Measurements from ENCODE around the gene SELENOT. TPM values are rescaled to one million over a fixed set of nuclear protein-coding genes. Genes with fewer than 3 reads are reported as not detected.
"Not testable (repeated sequence)": the region's sequence is repeated elsewhere in the genome, so short reads cannot be mapped to it uniquely, and the experiment has no call there.

The SELENOT gene, protein sequence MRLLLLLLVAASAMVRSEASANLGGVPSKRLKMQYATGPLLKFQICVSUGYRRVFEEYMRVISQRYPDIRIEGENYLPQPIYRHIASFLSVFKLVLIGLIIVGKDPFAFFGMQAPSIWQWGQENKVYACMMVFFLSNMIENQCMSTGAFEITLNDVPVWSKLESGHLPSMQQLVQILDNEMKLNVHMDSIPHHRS
- total RNA-seq (2014; rRNA removed; shearing (Covaris generic)), result 165 and 187 TPM in 2 replicates

- DNase-seq (ENCODE audit: low spot score), result peak; percentile 96
Measured at GRCh38 chr3:150603153-150603979, at the start of gene SELENOT. SELENOT (plus strand) TSS chr3:150603321; CDS start chr3:150603363, 42 bp downstream.

DNA sequence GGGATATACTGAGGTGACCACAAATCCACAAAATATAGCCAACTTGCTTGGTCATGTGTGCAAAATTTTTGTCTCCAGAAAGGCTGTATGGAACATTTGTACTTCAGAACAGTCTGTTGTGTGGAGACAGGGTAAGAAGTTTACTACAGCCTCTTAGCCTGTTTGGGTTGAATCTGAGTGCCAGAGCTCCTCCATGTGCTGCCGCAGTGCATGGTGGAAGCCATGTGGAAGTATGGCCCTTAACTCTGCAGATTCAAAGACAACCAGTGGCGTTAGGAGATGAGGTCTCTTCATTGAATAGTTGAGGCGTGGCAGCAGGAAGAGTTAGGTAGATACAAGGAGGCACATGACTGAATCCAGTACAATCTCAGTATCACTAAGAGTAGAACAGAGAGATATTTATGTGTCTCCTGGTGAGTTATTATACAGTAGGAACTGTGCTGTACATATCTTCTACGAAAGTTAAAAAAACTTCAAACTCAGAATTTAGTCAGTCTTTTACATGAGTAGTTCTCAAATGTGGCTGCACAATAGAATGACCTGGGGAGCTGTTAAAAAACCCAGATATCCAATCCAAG is 47.2 kb upstream of the SELENOT start:
- DNase-seq (ENCODE audit: low spot score), result no peak

GRCh38 chr3:150556792-150557191 is 46.3 kb upstream of the SELENOT start:
- no peak for DNase-seq (ENCODE audit: low spot score)

DNA sequence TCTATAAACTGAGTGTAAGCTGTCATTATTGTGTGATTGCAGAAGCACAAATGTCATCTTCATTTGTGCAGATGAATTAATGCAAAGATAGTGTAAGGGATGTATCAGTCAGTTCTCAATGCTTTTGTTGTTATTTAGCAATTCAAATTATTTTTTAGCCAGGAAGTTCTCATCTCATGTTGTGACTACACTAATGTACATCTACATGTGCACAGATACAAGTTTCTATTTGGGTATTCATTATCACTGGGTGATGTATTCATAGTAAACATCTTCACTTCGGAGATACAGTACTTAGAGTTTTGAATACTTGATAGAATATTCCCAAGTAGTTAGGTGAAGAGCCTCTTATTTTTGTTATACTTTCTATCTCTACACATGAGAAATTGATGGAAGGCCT is 45.4 kb upstream of the SELENOT start:
- DNase-seq (ENCODE audit: low spot score), result no peak

DNA sequence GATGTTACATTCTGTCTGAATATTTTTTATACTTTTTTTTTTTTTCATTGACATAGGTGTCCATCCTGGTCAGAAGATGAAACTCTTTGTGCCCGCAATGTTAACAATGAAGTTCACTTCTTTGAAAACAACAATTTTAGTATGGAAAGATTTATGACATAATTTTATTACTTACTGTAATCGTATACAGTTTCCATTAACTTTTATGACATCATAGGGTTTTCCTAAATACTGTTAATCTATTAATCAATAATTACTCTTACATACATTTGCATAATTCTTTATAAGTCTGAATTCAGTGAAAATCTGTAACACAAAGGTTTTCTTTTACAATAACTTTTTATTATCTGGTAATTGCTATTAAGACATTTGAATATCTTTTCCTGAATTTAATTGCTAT is 38.9 kb upstream of the SELENOT start:
- DNase-seq (ENCODE audit: low spot score), result no peak

DNA sequence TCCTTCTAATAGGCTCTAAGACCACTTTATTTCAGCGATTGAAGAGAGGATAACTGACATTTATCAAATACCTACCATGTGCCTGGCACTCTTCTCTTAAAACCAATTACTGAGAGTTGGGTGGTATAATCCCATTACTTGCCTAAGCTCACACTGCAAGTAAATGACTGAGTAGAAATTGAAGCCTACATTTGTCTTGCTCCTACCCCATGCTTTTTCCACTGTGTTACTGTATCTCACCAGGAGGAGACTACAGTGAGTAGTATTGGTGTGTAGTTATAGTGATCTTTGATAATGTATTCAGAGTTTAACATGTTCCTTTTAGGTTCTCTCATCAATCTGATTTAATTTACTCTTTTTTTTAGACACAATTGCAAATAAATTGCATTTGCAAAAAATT is 35.8 kb upstream of the SELENOT start:
- DNase-seq (ENCODE audit: low spot score), result no peak

DNA sequence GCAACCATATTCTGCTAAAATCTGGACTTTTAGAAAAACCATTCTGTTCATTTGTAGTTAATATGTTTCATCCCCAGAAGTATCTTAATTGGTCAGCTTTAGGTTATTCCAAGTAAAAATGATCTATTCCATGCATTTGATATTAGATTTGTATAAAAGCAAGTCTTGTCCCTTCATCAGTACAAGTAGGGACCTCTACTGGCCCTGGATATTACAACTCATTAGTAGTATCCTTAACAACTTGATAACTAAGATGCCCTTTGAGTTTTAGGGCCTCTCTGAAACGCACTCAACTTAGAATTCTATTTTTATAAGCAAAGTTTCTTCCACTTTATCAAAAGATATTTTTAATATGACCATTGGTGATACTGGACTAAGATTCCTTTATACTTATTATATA is 25.3 kb upstream of the SELENOT start:
- peak; percentile 26 for DNase-seq (ENCODE audit: low spot score)

- DNase-seq (ENCODE audit: low spot score), result no peak
Measured at GRCh38 chr3:150581174-150581573, 21.9 kb upstream of the SELENOT start.

GRCh38 chr3:150582620-150583019 is 20.5 kb upstream of the SELENOT start:
- no peak for DNase-seq (ENCODE audit: low spot score)

DNA sequence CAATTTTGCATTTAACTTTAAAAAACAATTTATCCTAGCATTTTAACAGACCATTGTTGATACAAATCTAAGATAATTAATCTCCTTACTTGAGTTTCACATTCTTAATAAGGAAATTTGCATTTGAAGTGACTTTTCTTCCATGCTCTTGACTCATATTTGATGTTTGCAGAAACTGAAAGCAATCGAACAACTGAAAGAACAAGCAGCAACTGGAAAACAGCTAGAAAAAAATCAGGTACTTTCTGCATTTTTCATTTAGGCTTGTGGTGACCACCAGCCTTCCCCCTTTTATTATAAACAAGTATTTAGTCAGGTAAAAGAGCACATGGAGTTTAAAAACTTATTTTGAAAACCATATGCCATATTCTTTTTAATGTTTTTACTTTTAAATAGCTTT is 20.1 kb upstream of the SELENOT start:
- DNase-seq (ENCODE audit: low spot score), result no peak

GRCh38 chr3:150588027-150588830 is 14.9 kb upstream of the SELENOT start:
- no peak for DNase-seq (ENCODE audit: low spot score)

DNA sequence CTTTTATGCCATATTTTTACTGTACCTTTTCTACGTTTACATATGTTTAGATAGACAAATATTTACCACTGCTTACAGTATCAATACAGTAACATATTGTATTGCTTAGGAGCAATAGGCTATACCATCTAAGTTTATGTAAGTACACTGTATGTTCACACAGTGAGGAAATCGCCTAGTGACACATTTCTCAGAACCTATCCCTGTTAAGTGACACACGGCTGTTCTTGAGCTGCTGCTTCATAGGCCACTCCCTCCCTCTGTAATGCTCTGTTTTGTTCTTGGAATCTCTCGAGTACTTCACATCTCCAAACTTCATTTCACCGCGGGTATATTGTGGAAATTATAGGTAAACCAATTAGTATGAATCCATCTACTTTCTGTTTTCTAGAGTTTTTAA is 13.4 kb upstream of the SELENOT start:
- no peak for DNase-seq (ENCODE audit: low spot score)

DNA sequence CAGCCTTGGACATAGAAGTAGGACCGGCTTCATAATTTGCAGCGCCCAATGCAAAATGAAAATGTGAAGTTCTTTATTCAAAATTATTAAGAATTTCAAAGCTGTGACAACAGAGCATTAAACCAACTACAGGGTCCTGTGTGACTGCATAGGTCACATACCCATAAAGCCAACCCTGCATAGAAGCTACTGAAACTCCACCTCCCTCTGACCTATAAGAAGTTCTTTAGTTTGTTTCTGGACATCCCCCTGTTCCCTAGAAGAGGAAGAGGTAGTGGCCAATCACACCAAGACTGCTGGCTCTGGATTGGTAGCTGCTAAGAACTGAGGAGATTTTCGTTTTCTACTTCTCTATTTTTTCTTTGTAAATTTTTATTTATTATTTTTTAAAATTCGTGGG is 9.0 kb upstream of the SELENOT start:
- no peak for DNase-seq (ENCODE audit: low spot score)

- DNase-seq (ENCODE audit: low spot score), result no peak
Measured at GRCh38 chr3:150597646-150598045, 5.5 kb upstream of the SELENOT start.

GRCh38 chr3:150599611-150600297 is 3.4 kb upstream of the SELENOT start:
- DNase-seq (ENCODE audit: low spot score), result no peak

GRCh38 chr3:150600647-150601530 is 2.2 kb upstream of the SELENOT start:
- not testable (repeated sequence) for DNase-seq (ENCODE audit: low spot score)

- no peak for DNase-seq (ENCODE audit: low spot score)
Measured at GRCh38 chr3:150602426-150603152, 532 bp upstream of the SELENOT start.

- peak; percentile 15 for DNase-seq (ENCODE audit: low spot score)
Measured at GRCh38 chr3:150603980-150604319, 829 bp downstream of the SELENOT start.

GRCh38 chr3:150605998-150606641 is 3.0 kb downstream of the SELENOT start:
- no peak for DNase-seq (ENCODE audit: low spot score)

Data from H4 (cell line).